HUES48 (cell line): ENCODE data around the gene UBASH3B.

Source experiments
- H3K27ac ChIP-seq: one replicate; pipeline ENCODE4 v1.7.0; 2013; ENCODE audit warnings: low read depth, low read length, inconsistent platforms
- H3K27me3 ChIP-seq: 2 replicates; pipeline ENCODE4 v1.6.1; 2013; ENCODE audit warnings: mild to moderate bottlenecking, low read length; ENCODE audit not compliant: control insufficient read depth, insufficient read depth
- H3K36me3 ChIP-seq: 2 replicates; pipeline ENCODE4 v1.6.1; 2013; ENCODE audit warnings: low read length; ENCODE audit not compliant: control insufficient read depth, insufficient read depth
- H3K4me1 ChIP-seq: 2 replicates; pipeline ENCODE4 v1.6.1; 2013; ENCODE audit warnings: mild to moderate bottlenecking, low read length; ENCODE audit not compliant: control insufficient read depth, insufficient read depth
- H3K4me3 ChIP-seq: 2 replicates; pipeline ENCODE4 v1.5.1; 2013; ENCODE audit warnings: mild to moderate bottlenecking, low read depth, low read length
- H3K9ac ChIP-seq: 2 replicates; pipeline ENCODE4 v1.6.1; 2013; ENCODE audit warnings: mild to moderate bottlenecking, low read depth, low read length, moderate library complexity
- H3K9me3 ChIP-seq: 2 replicates; pipeline ENCODE4 v1.6.1; 2013; ENCODE audit warnings: low read length; ENCODE audit not compliant: control insufficient read depth, insufficient read depth

Gene UBASH3B

GRCh38 chr11:122757201-122757600 lies 101.7 kb downstream of the UBASH3B start:
- Histone ChIP-seq H3K27me3 (no peaks in the 10 kb centered on the region), H3K9ac (no peak overlapping the region), H3K9me3 (no peaks in the 10 kb centered on the region), H3K27ac (no peak overlapping the region), H3K4me1 (0 out of 2 replicates have a peak, but pooled peaks cover 5% of the 10 kb centered on the region), H3K36me3 (no peaks in the 10 kb centered on the region), H3K4me3 (no peak overlapping the region)

- 0 out of 2 replicates have a peak, but pooled peaks cover 5% of the 10 kb centered on the region for H3K4me1 ChIP-seq
- H3K9ac ChIP-seq: no peak overlapping the region
- H3K27me3 ChIP-seq: no peaks in the 10 kb centered on the region
- no peaks in the 10 kb centered on the region for H3K9me3 ChIP-seq
- no peak overlapping the region for H3K4me3 ChIP-seq
- no peak overlapping the region for H3K27ac ChIP-seq
- no peaks in the 10 kb centered on the region for H3K36me3 ChIP-seq
These were observed 102.8 kb downstream of the UBASH3B start for GRCh38 chr11:122758339-122758738.

GRCh38 chr11:122758974-122759373 lies 103.5 kb downstream of the UBASH3B start:
- H3K36me3 ChIP-seq: no peaks in the 10 kb centered on the region
- H3K4me3 ChIP-seq: no peak overlapping the region
- H3K4me1 ChIP-seq: 0 out of 2 replicates have a peak, but pooled peaks cover 5% of the 10 kb centered on the region
- no peak overlapping the region for H3K9ac ChIP-seq
- H3K27me3 ChIP-seq: no peaks in the 10 kb centered on the region
- no peak overlapping the region for H3K27ac ChIP-seq
- H3K9me3 ChIP-seq: no peaks in the 10 kb centered on the region

GRCh38 chr11:122763108-122763507 lies 107.6 kb downstream of the UBASH3B start:
- H3K4me1 ChIP-seq: no peaks in the 10 kb centered on the region
- no peak overlapping the region for H3K4me3 ChIP-seq
- H3K9me3 ChIP-seq: no peaks in the 10 kb centered on the region
- H3K27ac ChIP-seq: no peak overlapping the region
- no peaks in the 10 kb centered on the region for H3K36me3 ChIP-seq
- H3K27me3 ChIP-seq: no peaks in the 10 kb centered on the region
- H3K9ac ChIP-seq: no peak overlapping the region

- Histone ChIP-seq H3K27me3 (no peaks in the 10 kb centered on the region), H3K4me1 (no peaks in the 10 kb centered on the region), H3K36me3 (no peaks in the 10 kb centered on the region), H3K9me3 (no peaks in the 10 kb centered on the region), H3K4me3 (no peak overlapping the region), H3K9ac (no peak overlapping the region), H3K27ac (no peak overlapping the region)
These were observed 109.0 kb downstream of the UBASH3B start for GRCh38 chr11:122764371-122765090.

GRCh38 chr11:122765487-122766131 lies 110.1 kb downstream of the UBASH3B start:
- H3K27ac ChIP-seq: no peak overlapping the region
- no peaks in the 10 kb centered on the region for H3K4me1 ChIP-seq
- H3K4me3 ChIP-seq: no peak overlapping the region

GRCh38 chr11:122769126-122769780 lies 113.7 kb downstream of the UBASH3B start:
- no peaks in the 10 kb centered on the region for H3K4me1 ChIP-seq
- H3K9me3 ChIP-seq: no peaks in the 10 kb centered on the region
- no peak overlapping the region for H3K9ac ChIP-seq
- H3K36me3 ChIP-seq: no peaks in the 10 kb centered on the region
- H3K27me3 ChIP-seq: no peaks in the 10 kb centered on the region
- no peak overlapping the region for H3K4me3 ChIP-seq
- H3K27ac ChIP-seq: no peak overlapping the region

More at GRCh38 chr11:122765487-122766131, 110.1 kb downstream of the UBASH3B start:
- H3K9ac ChIP-seq: no peak overlapping the region
- no peaks in the 10 kb centered on the region for H3K36me3 ChIP-seq
- no peaks in the 10 kb centered on the region for H3K9me3 ChIP-seq
- H3K27me3 ChIP-seq: no peaks in the 10 kb centered on the region

GRCh38 chr11:122772945-122773344 lies 117.4 kb downstream of the UBASH3B start:
- Histone ChIP-seq H3K9me3 (no peaks in the 10 kb centered on the region), H3K9ac (no peak overlapping the region), H3K4me1 (no peaks in the 10 kb centered on the region), H3K27me3 (no peaks in the 10 kb centered on the region), H3K27ac (no peak overlapping the region), H3K4me3 (no peak overlapping the region), H3K36me3 (no peaks in the 10 kb centered on the region)

GRCh38 chr11:122773781-122774266 lies 118.3 kb downstream of the UBASH3B start:
- Histone ChIP-seq H3K4me1 (no peaks in the 10 kb centered on the region), H3K9ac (no peak overlapping the region), H3K27me3 (no peaks in the 10 kb centered on the region), H3K4me3 (no peak overlapping the region), H3K27ac (no peak overlapping the region), H3K9me3 (no peaks in the 10 kb centered on the region), H3K36me3 (no peaks in the 10 kb centered on the region)

- Histone ChIP-seq H3K27me3 (no peaks in the 10 kb centered on the region), H3K4me1 (no peaks in the 10 kb centered on the region), H3K27ac (no peak overlapping the region), H3K9me3 (no peaks in the 10 kb centered on the region), H3K9ac (no peak overlapping the region), H3K36me3 (no peaks in the 10 kb centered on the region), H3K4me3 (no peak overlapping the region)
These were observed 120.3 kb downstream of the UBASH3B start for GRCh38 chr11:122775675-122776271.
